ENCODE measurements around the gene RSPH6A.

GRCh38 chr19:45848922-45849321 lies 33.8 kb upstream of the RSPH6A start:
- TF ChIP-seq CTCF (IDR thresholded peaks at IDR 0.05; ENCODE audit: poor library complexity, severe bottlenecking): no peak
- no peak for TF ChIP-seq POLR2AphosphoS5 (IDR thresholded peaks at IDR 0.05)
- TF ChIP-seq EZH2 (IDR thresholded peaks at IDR 0.05; ENCODE audit: borderline replicate concordance, insufficient read depth, low read length, poor library complexity, severe bottlenecking): no peak
